ENCODE measurements around the gene KYAT1. TPM values are rescaled to one million over a fixed set of nuclear protein-coding genes. Genes with fewer than 3 reads are reported as not detected.
A peak's percentile ranks its signal among the peaks of the same experiment; 100 is the strongest.

The KYAT1 gene
- total RNA-seq, 2 donors from 2014 or later, result 10.1 to 15.1 TPM

- peak; percentile 92 to 95 for TF ChIP-seq CTCF (IDR thresholded peaks at IDR 0.05)
- Histone ChIP-seq H3K4me1 (peaks cover 0 to 18% of the 10 kb centered on the region in 2 donors), H3K4me3 (peak within 1 kb of the TSS; percentile 56 to 72), H3K27ac (peak within 1 kb of the TSS; percentile 85 to 92), H3K36me3 (peaks cover 17% of the 10 kb centered on the region), H3K27me3 (no peaks in the 10 kb centered on the region), H3K9me3 (no peaks in the 10 kb centered on the region)
- peak; percentile 97 for DNase-seq (ENCODE audit: low spot score)
These were observed 63.5 kb downstream of the KYAT1 start, which contains the start of gene ENDOG for GRCh38 chr9:128818099-128818838. Gene ENDOG, plus strand, starts transcription at chr9:128818500. Its CDS starts 185 bp downstream, at chr9:128818685.

GRCh38 chr9:128810873-128811272, 70.9 kb downstream of the KYAT1 start:
- H3K27ac ChIP-seq, result no peak overlapping the region
- H3K4me1 ChIP-seq, result no peaks in the 10 kb centered on the region
- H3K36me3 ChIP-seq, result peaks cover 26% of the 10 kb centered on the region
- H3K27me3 ChIP-seq, result no peaks in the 10 kb centered on the region
- no peak for TF ChIP-seq CTCF (IDR thresholded peaks at IDR 0.05)
- H3K4me3 ChIP-seq, result no peak overlapping the region
- no peak for DNase-seq (ENCODE audit: low spot score)
- H3K9me3 ChIP-seq, result no peaks in the 10 kb centered on the region

- Histone ChIP-seq H3K27ac (no peak overlapping the region), H3K4me1 (no peaks in the 10 kb centered on the region), H3K4me3 (no peak overlapping the region), H3K36me3 (peaks cover 32% of the 10 kb centered on the region), H3K27me3 (no peaks in the 10 kb centered on the region), H3K9me3 (no peaks in the 10 kb centered on the region)
- DNase-seq (ENCODE audit: low spot score), result no peak
- no peak for TF ChIP-seq CTCF (IDR thresholded peaks at IDR 0.05)
These were observed 71.9 kb downstream of the KYAT1 start for GRCh38 chr9:128809831-128810230.

- no peaks in the 10 kb centered on the region for H3K4me1 ChIP-seq
- no peak overlapping the region for H3K27ac ChIP-seq
- TF ChIP-seq CTCF (IDR thresholded peaks at IDR 0.05), result no peak
- H3K36me3 ChIP-seq, result peaks cover 33% of the 10 kb centered on the region
- H3K4me3 ChIP-seq, result no peak overlapping the region
- no peaks in the 10 kb centered on the region for H3K9me3 ChIP-seq
- no peak for DNase-seq (ENCODE audit: low spot score)
- H3K27me3 ChIP-seq, result no peaks in the 10 kb centered on the region
These were observed 72.6 kb downstream of the KYAT1 start for GRCh38 chr9:128809036-128809599.

GRCh38 chr9:128808543-128808942, 73.2 kb downstream of the KYAT1 start:
- Histone ChIP-seq H3K9me3 (no peaks in the 10 kb centered on the region), H3K4me1 (no peaks in the 10 kb centered on the region), H3K36me3 (peaks cover 39% of the 10 kb centered on the region), H3K27ac (no peak overlapping the region), H3K4me3 (no peak overlapping the region), H3K27me3 (no peaks in the 10 kb centered on the region)
- DNase-seq (ENCODE audit: low spot score), result no peak
- no peak for TF ChIP-seq CTCF (IDR thresholded peaks at IDR 0.05)

All from right atrium auricular region (tissue), 2 donors.